Neural progenitor cell (in vitro differentiated cells): ENCODE measurements around the gene BDKRB2. TPM values are rescaled to one million over a fixed set of nuclear protein-coding genes. Genes with fewer than 3 reads are reported as not detected.

ENCODE experiments used
- DNase-seq: peaks from one replicate; pipeline ENCODE4 v3.0.0-alpha.2; 2016; ENCODE audit warnings: low spot score
- H2AFZ ChIP-seq: fragments of 200-600 bp; sonication (generic); replicated peaks from 2 replicates; pipeline ENCODE4 v1.6.1; 2016; ENCODE audit warnings: antibody characterized with exemption
- H3F3A ChIP-seq: fragments of 200-600 bp; sonication (generic); 2 replicates; pipeline ENCODE4 v1.6.1; 2016; ENCODE audit warnings: antibody characterized with exemption, low read depth
- H3K27ac ChIP-seq: fragments of 200-600 bp; sonication (generic); 2 replicates; pipeline ENCODE4 v1.5.1; 2016; ENCODE audit warnings: mild to moderate bottlenecking
- H3K27me3 ChIP-seq: fragments of 200-600 bp; sonication (generic); 2 replicates; pipeline ENCODE4 v1.6.1; 2016; ENCODE audit warnings: mild to moderate bottlenecking, moderate library complexity
- H3K36me3 ChIP-seq: fragments of 200-600 bp; sonication (generic); 2 replicates; pipeline ENCODE4 v1.5.1; 2016
- H3K4me1 ChIP-seq: fragments of 200-600 bp; sonication (generic); 2 replicates; pipeline ENCODE4 v1.6.1; 2016; ENCODE audit warnings: mixed run types
- H3K4me2 ChIP-seq: fragments of 200-600 bp; sonication (generic); 2 replicates; pipeline ENCODE4 v1.6.1; 2016
- H3K4me3 ChIP-seq: fragments of 200-600 bp; sonication (generic); 2 replicates; pipeline ENCODE4 v1.5.1; 2016
- H3K79me2 ChIP-seq: fragments of 200-600 bp; sonication (generic); 2 replicates; pipeline ENCODE4 v1.6.1; 2016; ENCODE audit warnings: low read depth
- H3K9ac ChIP-seq: fragments of 200-600 bp; sonication (generic); 2 replicates; pipeline ENCODE4 v1.6.1; 2016
- H3K9me3 ChIP-seq: fragments of 200-600 bp; sonication (generic); 2 replicates; pipeline ENCODE4 v1.5.1; 2016; ENCODE audit warnings: low read depth
- H4K20me1 ChIP-seq: fragments of 200-600 bp; sonication (generic); 2 replicates; pipeline ENCODE4 v1.6.1; 2016; ENCODE audit warnings: low read depth
- H3K27ac Mint-ChIP-seq: 3 replicates; pipeline ENCODE4 v1.8.0; 2021; ENCODE audit warnings: mixed read lengths
- H3K27me3 Mint-ChIP-seq: 2 replicates; pipeline ENCODE4 v1.8.0; 2022; ENCODE audit warnings: low read depth, mild to moderate bottlenecking, inconsistent platforms, moderate library complexity, mixed read lengths; ENCODE audit not compliant: insufficient read depth
- H3K36me3 Mint-ChIP-seq: 3 replicates; pipeline ENCODE4 v1.8.0; 2021; ENCODE audit warnings: mixed read lengths
- H3K4me1 Mint-ChIP-seq: 3 replicates; pipeline ENCODE4 v1.8.0; 2021; ENCODE audit warnings: mixed read lengths
- H3K4me3 Mint-ChIP-seq: 3 replicates; pipeline ENCODE4 v1.8.0; 2021; ENCODE audit warnings: mild to moderate bottlenecking, moderate library complexity, mixed read lengths
- H3K9me3 Mint-ChIP-seq: 3 replicates; pipeline ENCODE4 v1.8.0; 2020; ENCODE audit warnings: mixed read lengths
- CTCF ChIP-seq: fragments of 200-600 bp; sonication (generic); IDR thresholded peaks from 2 replicates; pipeline ENCODE4 v1.5.1; 2017; ENCODE audit warnings: antibody characterized with exemption, mild to moderate bottlenecking
- EZH2 ChIP-seq: fragments of 200-600 bp; sonication (generic); IDR thresholded peaks from 2 replicates; pipeline ENCODE4 v1.6.1; 2017; ENCODE audit warnings: antibody characterized with exemption, mild to moderate bottlenecking, moderate library complexity
- EZH2phosphoT487 ChIP-seq: fragments of 200-600 bp; sonication (generic); IDR thresholded peaks from 2 replicates; pipeline ENCODE4 v1.6.1; 2017; ENCODE audit warnings: antibody characterized with exemption
- total RNA-seq: library from RNA; depleted of rRNA; stranded (reverse); fragments of >200 nt; gene quantifications from 2 replicates; pipeline ENCODE4 v1.2.3, GENCODE V29; 2015; ENCODE audit warnings: low replicate concordance

BDKRB2 gene
- total RNA-seq, 1 donor from 2014 or later = 0.37 TPM

GRCh38 chr14:96164861-96165490 is 39.7 kb upstream of the BDKRB2 start:
- Histone ChIP-seq H4K20me1 (no peaks in the 10 kb centered on the region), H3K4me1 (no peaks in the 10 kb centered on the region), H3K36me3 (no peaks in the 10 kb centered on the region), H3F3A (no peaks in the 10 kb centered on the region), H3K79me2 (no peaks in the 10 kb centered on the region), H3K9ac (no peak overlapping the region), H3K27ac (no peak overlapping the region), H2AFZ (no peak overlapping the region), H3K4me3 (no peak overlapping the region), H3K9me3 (no peaks in the 10 kb centered on the region), H3K27me3 (no peaks in the 10 kb centered on the region), H3K4me2 (no peak overlapping the region)
- Mint-ChIP-seq H3K9me3 (no peaks in the 10 kb centered on the region), H3K27ac (no peak overlapping the region), H3K36me3 (no peaks in the 10 kb centered on the region), H3K27me3 (peaks cover 5% of the 10 kb centered on the region), H3K4me3 (peak overlapping the region; percentile 2), H3K4me1 (peaks cover 3% of the 10 kb centered on the region)
- no peak for DNase-seq
- no peak for TF ChIP-seq EZH2phosphoT487
- TF ChIP-seq CTCF = no peak
- TF ChIP-seq EZH2 = no peak

- peak overlapping the region; percentile 15 for H2AFZ ChIP-seq
- H3F3A ChIP-seq = no peaks in the 10 kb centered on the region
- H3K4me3 Mint-ChIP-seq = no peak overlapping the region
- no peaks in the 10 kb centered on the region for H3K4me1 ChIP-seq
- peaks cover 3% of the 10 kb centered on the region for H3K4me1 Mint-ChIP-seq
- TF ChIP-seq EZH2 (no peak), EZH2phosphoT487 (no peak), CTCF (no peak)
- H3K27ac Mint-ChIP-seq = no peak overlapping the region
- H3K36me3 Mint-ChIP-seq = no peaks in the 10 kb centered on the region
- H3K27me3 ChIP-seq = no peaks in the 10 kb centered on the region
- DNase-seq = no peak
- peaks cover 7% of the 10 kb centered on the region for H3K27me3 Mint-ChIP-seq
- no peak overlapping the region for H3K9ac ChIP-seq
- H3K9me3 Mint-ChIP-seq = no peaks in the 10 kb centered on the region
- no peak overlapping the region for H3K27ac ChIP-seq
- H3K4me3 ChIP-seq = no peak overlapping the region
- no peak overlapping the region for H3K4me2 ChIP-seq
- H3K79me2 ChIP-seq = no peaks in the 10 kb centered on the region
- no peaks in the 10 kb centered on the region for H3K36me3 ChIP-seq
- H3K9me3 ChIP-seq = no peaks in the 10 kb centered on the region
- H4K20me1 ChIP-seq = no peaks in the 10 kb centered on the region
Measured at GRCh38 chr14:96165493-96166436, 38.9 kb upstream of the BDKRB2 start.

- H3K4me3 Mint-ChIP-seq = no peak overlapping the region
- H3K27me3 Mint-ChIP-seq = peaks cover 7% of the 10 kb centered on the region
- no peaks in the 10 kb centered on the region for H3K9me3 Mint-ChIP-seq
Measured at GRCh38 chr14:96166461-96167223, 38.0 kb upstream of the BDKRB2 start.

More at GRCh38 chr14:96166461-96167223, 38.0 kb upstream of the BDKRB2 start:
- Histone ChIP-seq H3K27me3 (no peaks in the 10 kb centered on the region), H3K27ac (no peak overlapping the region), H3K36me3 (no peaks in the 10 kb centered on the region), H3K79me2 (no peaks in the 10 kb centered on the region), H3K4me3 (no peak overlapping the region), H3K4me2 (no peak overlapping the region), H4K20me1 (no peaks in the 10 kb centered on the region), H3K9ac (no peak overlapping the region), H3F3A (no peaks in the 10 kb centered on the region), H2AFZ (no peak overlapping the region), H3K4me1 (no peaks in the 10 kb centered on the region), H3K9me3 (no peaks in the 10 kb centered on the region)
- Mint-ChIP-seq H3K4me1 (peaks cover 3% of the 10 kb centered on the region), H3K36me3 (no peaks in the 10 kb centered on the region), H3K27ac (no peak overlapping the region)
- TF ChIP-seq EZH2phosphoT487 (no peak), CTCF (no peak), EZH2 (no peak)
- DNase-seq = no peak
